ENCODE results near the gene NR5A1.

- TF ChIP-seq SUZ12 (IDR thresholded peaks at IDR 0.05; ENCODE audit: extremely low read depth, insufficient read depth, insufficient read length) (no peak), YY1 (IDR thresholded peaks at IDR 0.05; ENCODE audit: insufficient read depth, insufficient read length) (no peak), ZNF274 (IDR thresholded peaks at IDR 0.05; ENCODE audit: low read depth, low read length) (no peak)
Observed at GRCh38 chr9:124474151-124474550, 33.0 kb downstream of the NR5A1 start.

Data from NT2/D1 (cell line).